Immature natural killer cell (primary cell): Measurements from ENCODE around the gene MEIS2. TPM values are rescaled to one million over a fixed set of nuclear protein-coding genes. Genes with fewer than 3 reads are reported as not detected.

Experiments
- DNase-seq, 3 donors: peaks; one replicate each; pipeline ENCODE4 v3.0.0; 2022; ENCODE audit warnings: mixed read lengths in 1 of 3
- H3K27ac Mint-ChIP-seq, 6 donors: one replicate each; pipeline ENCODE4 v1.8.0; 2020; ENCODE audit warnings: mixed read lengths in 6 of 6, mild to moderate bottlenecking in 5 of 6, inconsistent platforms in 4 of 6, moderate library complexity in 3 of 6
- H3K27me3 Mint-ChIP-seq, 3 donors: one replicate each; pipeline ENCODE4 v1.8.0; 2020 to 2021; ENCODE audit warnings: low read depth in 3 of 3, mild to moderate bottlenecking in 3 of 3, mixed read lengths in 3 of 3, moderate library complexity in 3 of 3, inconsistent platforms in 1 of 3
- H3K36me3 Mint-ChIP-seq, 3 donors: one replicate each; pipeline ENCODE4 v1.8.0; 2020; ENCODE audit warnings: mixed read lengths in 3 of 3, inconsistent platforms in 2 of 3, mild to moderate bottlenecking in 2 of 3
- H3K4me1 Mint-ChIP-seq, 2 donors: one replicate each; pipeline ENCODE4 v1.8.0; 2020; ENCODE audit warnings: inconsistent platforms in 2 of 2, mild to moderate bottlenecking in 2 of 2, mixed read lengths in 2 of 2, moderate library complexity in 1 of 2
- H3K4me3 Mint-ChIP-seq, 5 donors: one replicate each; pipeline ENCODE4 v1.8.0; 2020; ENCODE audit warnings: mild to moderate bottlenecking in 5 of 5, mixed read lengths in 5 of 5, inconsistent platforms in 3 of 5, moderate library complexity in 3 of 5
- H3K9me3 Mint-ChIP-seq, 6 donors: one replicate each; pipeline ENCODE4 v1.8.0; 2020; ENCODE audit warnings: mild to moderate bottlenecking in 6 of 6, mixed read lengths in 6 of 6, inconsistent platforms in 4 of 6, moderate library complexity in 3 of 6
- polyA plus RNA-seq, 3 donors: library from polyadenylated mRNA; unstranded; fragments of 300-500 nt; fragmentation: Illumina TruSeq; gene quantifications; one replicate each; pipeline ENCODE4 v1.2.3, GENCODE V29; 2021

MEIS2 gene
- polyA plus RNA-seq, 3 donors from 2014 or later: not detected

GRCh38 chr15:37101980-37102304 is 1.6 kb upstream of the MEIS2 start:
- peaks cover 33 to 64% (median 53%) of the 10 kb centered on the region in 3 donors for H3K27me3 Mint-ChIP-seq
- no peak for DNase-seq
- peaks cover 45 to 59% of the 10 kb centered on the region in 2 donors for H3K4me1 Mint-ChIP-seq
- H3K4me3 Mint-ChIP-seq: peak overlapping the region; percentile 86 to 99 (median 97)
- H3K36me3 Mint-ChIP-seq: peaks cover 0 to 5% (median 3%) of the 10 kb centered on the region in 3 donors
- H3K27ac Mint-ChIP-seq: no peak overlapping the region
- peaks cover 9 to 36% (median 18%) of the 10 kb centered on the region in 6 donors for H3K9me3 Mint-ChIP-seq

- Mint-ChIP-seq H3K4me3 (peak overlapping the region; percentile 86 to 99 (median 97)), H3K27me3 (peaks cover 29 to 66% (median 59%) of the 10 kb centered on the region in 3 donors), H3K27ac (peak overlapping the region; percentile 30 to 72 (median 42)), H3K4me1 (peaks cover 49 to 63% of the 10 kb centered on the region in 2 donors), H3K36me3 (peaks cover 0 to 3% (median 2%) of the 10 kb centered on the region in 3 donors), H3K9me3 (peaks cover 10 to 27% (median 12%) of the 10 kb centered on the region in 6 donors)
- DNase-seq: peak in 1 of 3 donors; percentile 13
Measured at GRCh38 chr15:37100966-37101215, 542 bp upstream of the MEIS2 start.

- DNase-seq: no peak
- H3K27ac Mint-ChIP-seq: peak overlapping the region in 3 of 6 donors; percentile 49 to 65 (median 55)
- H3K9me3 Mint-ChIP-seq: peaks cover 9 to 22% (median 11%) of the 10 kb centered on the region in 6 donors
- H3K36me3 Mint-ChIP-seq: peaks cover 0 to 3% (median 0%) of the 10 kb centered on the region in 3 donors
- peaks cover 49 to 63% of the 10 kb centered on the region in 2 donors for H3K4me1 Mint-ChIP-seq
- peak overlapping the region; percentile 86 to 99 (median 97) for H3K4me3 Mint-ChIP-seq
- H3K27me3 Mint-ChIP-seq: peaks cover 30 to 64% (median 62%) of the 10 kb centered on the region in 3 donors
Measured at GRCh38 chr15:37099319-37100108, 835 bp downstream of the MEIS2 start.

- peak overlapping the region in 1 of 6 donors; percentile 3 for H3K27ac Mint-ChIP-seq
- peak overlapping the region; percentile 86 to 99 (median 97) for H3K4me3 Mint-ChIP-seq
- peaks cover 32 to 65% (median 63%) of the 10 kb centered on the region in 3 donors for H3K27me3 Mint-ChIP-seq
- H3K4me1 Mint-ChIP-seq: peaks cover 49 to 63% of the 10 kb centered on the region in 2 donors
- no peaks in the 10 kb centered on the region for H3K36me3 Mint-ChIP-seq
- H3K9me3 Mint-ChIP-seq: peaks cover 3 to 22% (median 12%) of the 10 kb centered on the region in 6 donors
- DNase-seq: peak in 2 of 3 donors; percentile 11 to 27
Measured at GRCh38 chr15:37098468-37099318, 1.7 kb downstream of the MEIS2 start.

DNA sequence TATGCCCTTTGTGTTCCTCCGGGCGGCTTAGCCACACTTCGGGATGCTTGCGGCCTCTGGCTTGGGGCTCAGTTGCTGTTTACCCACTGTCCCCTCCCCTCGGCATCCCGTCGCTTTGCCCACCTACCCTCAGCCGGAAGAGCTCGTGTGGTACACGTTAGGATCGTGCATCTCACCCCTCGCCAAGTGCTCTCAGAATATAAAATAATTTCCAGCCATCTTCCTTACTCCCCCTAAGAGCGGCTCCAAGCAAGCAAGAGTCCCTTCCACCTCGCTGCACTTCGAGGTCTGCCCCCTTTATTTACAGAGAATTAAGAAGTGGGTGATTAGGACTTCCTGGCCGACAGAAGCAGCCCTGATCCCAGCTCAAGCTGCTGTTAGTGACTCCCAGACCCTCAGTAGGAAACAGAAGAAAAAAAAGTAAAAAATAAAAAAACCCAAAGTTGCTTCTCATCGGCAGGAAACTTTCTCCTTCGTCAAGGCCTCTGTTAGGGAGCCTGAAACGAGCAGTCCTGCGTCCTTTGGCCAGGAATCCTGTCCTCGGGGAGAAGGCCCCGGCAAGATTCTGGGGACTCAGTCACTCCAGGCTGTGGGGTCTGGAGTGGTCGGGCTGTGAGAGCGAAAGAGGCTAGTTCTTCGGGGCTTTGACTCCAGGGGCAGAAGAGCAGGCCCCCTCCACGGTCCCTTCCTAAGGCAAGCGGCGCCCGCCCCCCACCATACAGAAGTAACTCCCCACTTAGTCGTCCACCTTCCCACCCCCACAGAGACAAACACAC is 3.0 kb downstream of the MEIS2 start:
- no peak for DNase-seq
- Mint-ChIP-seq H3K9me3 (peaks cover 2 to 23% (median 9%) of the 10 kb centered on the region in 6 donors), H3K36me3 (no peaks in the 10 kb centered on the region), H3K4me1 (peaks cover 48 to 56% of the 10 kb centered on the region in 2 donors), H3K27ac (no peak overlapping the region), H3K4me3 (peak overlapping the region; percentile 66 to 85 (median 76)), H3K27me3 (peaks cover 32 to 61% (median 58%) of the 10 kb centered on the region in 3 donors)

GRCh38 chr15:37096558-37097143 is 3.7 kb downstream of the MEIS2 start:
- H3K36me3 Mint-ChIP-seq: no peaks in the 10 kb centered on the region
- peak overlapping the region; percentile 66 to 85 (median 76) for H3K4me3 Mint-ChIP-seq
- H3K9me3 Mint-ChIP-seq: peaks cover 2 to 19% (median 7%) of the 10 kb centered on the region in 6 donors
- DNase-seq: no peak
- H3K4me1 Mint-ChIP-seq: peaks cover 43 to 50% of the 10 kb centered on the region in 2 donors
- H3K27ac Mint-ChIP-seq: no peak overlapping the region
- peaks cover 32 to 59% (median 52%) of the 10 kb centered on the region in 3 donors for H3K27me3 Mint-ChIP-seq

DNA sequence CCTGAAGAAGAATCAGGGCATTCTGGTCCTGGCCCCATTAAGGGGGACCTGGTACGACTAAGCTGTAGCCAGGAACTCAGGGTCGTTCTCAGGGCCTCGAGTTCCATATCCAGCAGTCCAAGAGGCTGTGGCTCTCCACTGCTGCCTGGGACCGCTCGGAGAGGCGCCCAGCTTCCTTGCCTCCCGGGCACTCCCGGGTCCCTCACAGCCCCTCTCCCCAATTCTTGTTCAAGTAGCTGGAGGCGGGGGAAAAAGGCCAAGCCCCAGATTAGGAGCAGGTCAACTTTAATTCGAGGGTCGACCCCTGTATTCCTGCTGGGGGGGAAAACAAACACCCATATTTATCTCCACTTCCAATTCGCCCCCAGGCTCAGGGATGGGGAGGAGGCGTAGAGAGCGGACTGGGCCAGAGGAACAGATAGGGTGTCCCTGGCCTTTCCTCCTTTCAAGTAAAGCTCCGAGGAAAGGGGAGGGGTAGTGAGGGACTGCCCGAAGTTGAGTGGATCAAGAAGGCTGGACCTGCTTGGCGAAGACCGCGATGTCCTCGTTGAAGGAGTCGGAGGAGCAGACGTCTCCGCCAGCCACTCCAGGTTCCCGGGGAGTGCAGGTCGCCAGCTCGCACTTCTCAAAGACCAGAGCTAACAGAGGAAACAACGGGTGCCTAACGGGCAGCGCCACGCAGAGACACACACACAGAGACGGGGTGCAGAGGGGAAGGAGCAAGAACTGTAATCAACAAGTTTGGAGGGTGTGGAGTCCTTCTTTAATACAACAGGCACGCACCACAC is 4.4 kb downstream of the MEIS2 start:
- H3K36me3 Mint-ChIP-seq: no peaks in the 10 kb centered on the region
- H3K4me3 Mint-ChIP-seq: peak overlapping the region in 4 of 5 donors; percentile 21 to 47 (median 28)
- no peak overlapping the region for H3K27ac Mint-ChIP-seq
- H3K27me3 Mint-ChIP-seq: peaks cover 27 to 58% (median 46%) of the 10 kb centered on the region in 3 donors
- peaks cover 2 to 19% (median 6%) of the 10 kb centered on the region in 6 donors for H3K9me3 Mint-ChIP-seq
- peaks cover 37 to 44% of the 10 kb centered on the region in 2 donors for H3K4me1 Mint-ChIP-seq
- no peak for DNase-seq

DNA sequence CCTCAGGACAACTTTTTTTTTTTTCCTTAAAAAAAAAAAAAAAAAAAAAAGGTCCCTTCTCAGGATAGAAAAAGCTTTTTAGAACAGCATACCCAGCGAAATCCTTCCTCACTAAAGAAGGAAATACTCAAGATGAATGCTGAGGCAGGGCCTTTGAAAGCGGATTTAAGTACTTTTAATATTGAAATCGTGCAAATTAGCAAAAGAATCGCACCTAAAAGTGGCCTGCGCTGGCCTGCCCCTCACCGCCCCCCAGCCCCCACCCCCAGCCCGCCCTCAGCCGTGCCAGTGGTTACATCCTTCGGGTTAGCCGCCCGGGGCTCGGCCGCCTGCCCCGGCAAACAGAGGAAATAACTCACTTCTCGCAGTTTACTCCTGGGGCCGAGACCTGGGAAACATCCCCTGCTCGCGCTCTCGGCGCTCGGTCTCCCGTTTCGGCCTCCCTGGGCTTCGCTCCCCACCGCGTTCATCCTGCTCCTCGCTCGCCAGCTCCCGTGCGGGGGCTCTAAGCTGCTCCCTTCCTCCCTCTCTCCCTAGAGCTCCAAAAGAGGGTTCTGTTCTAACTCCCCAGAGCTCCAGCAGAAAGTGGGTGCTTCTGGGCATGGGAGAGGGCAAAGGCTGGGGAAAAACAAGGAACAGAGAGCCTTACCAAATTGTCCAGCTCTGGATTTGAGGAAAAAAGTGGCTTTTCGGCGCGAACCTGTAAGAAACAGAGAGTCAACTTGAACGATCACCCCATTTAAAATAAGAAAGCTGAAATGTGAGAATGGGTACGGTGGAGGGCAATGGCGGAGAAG is 5.2 kb downstream of the MEIS2 start:
- Mint-ChIP-seq H3K27me3 (peaks cover 22 to 53% (median 40%) of the 10 kb centered on the region in 3 donors), H3K9me3 (peaks cover 2 to 19% (median 6%) of the 10 kb centered on the region in 6 donors), H3K36me3 (no peaks in the 10 kb centered on the region), H3K4me3 (peak overlapping the region in 2 of 5 donors; percentile 20 to 21), H3K4me1 (peaks cover 31 to 36% of the 10 kb centered on the region in 2 donors), H3K27ac (peak overlapping the region in 1 of 6 donors; percentile 17)
- no peak for DNase-seq

DNA sequence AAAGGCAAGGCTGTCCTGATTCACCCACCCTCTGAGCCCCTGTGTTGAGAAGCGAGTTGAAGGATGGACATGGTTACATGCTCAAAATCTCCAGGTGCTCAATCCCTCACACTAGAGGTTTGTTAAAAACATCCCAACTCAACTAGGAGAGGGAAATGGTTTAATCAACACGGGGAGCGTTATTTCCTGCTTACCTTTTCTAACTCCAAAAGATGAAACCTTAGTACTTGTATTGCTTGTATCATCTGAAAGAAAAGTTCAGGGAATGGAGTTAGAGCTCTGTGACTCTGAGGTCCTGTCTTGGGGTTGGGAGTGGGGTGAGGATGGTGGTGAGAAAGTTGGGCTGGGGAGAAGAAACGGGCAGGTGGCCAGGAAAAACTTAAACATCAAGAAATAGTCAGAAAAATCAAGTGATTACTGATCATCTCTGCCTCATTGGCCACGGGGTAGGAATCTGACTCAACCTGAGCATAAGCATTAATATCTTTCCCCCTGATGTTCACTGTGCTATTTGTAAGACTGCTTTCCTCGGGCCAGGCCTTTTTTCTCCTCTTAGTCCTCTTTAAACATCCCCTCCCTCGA is 5.9 kb downstream of the MEIS2 start:
- H3K36me3 Mint-ChIP-seq: no peaks in the 10 kb centered on the region
- H3K4me3 Mint-ChIP-seq: peak overlapping the region in 1 of 5 donors; percentile 20
- H3K27me3 Mint-ChIP-seq: peaks cover 20 to 48% (median 35%) of the 10 kb centered on the region in 3 donors
- no peak for DNase-seq
- peaks cover 24 to 29% of the 10 kb centered on the region in 2 donors for H3K4me1 Mint-ChIP-seq
- no peak overlapping the region for H3K27ac Mint-ChIP-seq
- peaks cover 2 to 19% (median 6%) of the 10 kb centered on the region in 6 donors for H3K9me3 Mint-ChIP-seq

- peaks cover 2 to 19% (median 6%) of the 10 kb centered on the region in 6 donors for H3K9me3 Mint-ChIP-seq
- peaks cover 20 to 22% of the 10 kb centered on the region in 2 donors for H3K4me1 Mint-ChIP-seq
- H3K4me3 Mint-ChIP-seq: no peak overlapping the region
- H3K27ac Mint-ChIP-seq: no peak overlapping the region
- H3K36me3 Mint-ChIP-seq: no peaks in the 10 kb centered on the region
- H3K27me3 Mint-ChIP-seq: peaks cover 16 to 46% (median 37%) of the 10 kb centered on the region in 3 donors
- DNase-seq: no peak
Measured at GRCh38 chr15:37093480-37094332, 6.6 kb downstream of the MEIS2 start.
